K562 (cell line): ENCODE measurements around the gene LCMT2.

Source experiments
- CBX2 ChIP-seq: fragments of 200-600 bp; sonication (generic); IDR thresholded peaks from one replicate; pipeline ENCODE4 v1.6.1; 2012; ENCODE audit warnings: mild to moderate bottlenecking, low read length, inconsistent platforms; ENCODE audit not compliant: insufficient read depth, poor library complexity, severe bottlenecking
- CEBPB ChIP-seq: fragments of 450-650 bp; IDR thresholded peaks from 2 replicates; pipeline ENCODE4 v1.6.1; 2016; ENCODE audit warnings: missing genetic modification characterization, missing compliant biosample characterization
- CTCF ChIP-seq, 3 experiments: IDR thresholded peaks in 2 of 3; conservative IDR thresholded peaks in 1 of 3; 2 replicates each; pipeline ENCODE4 v1.5.1; 2011 to 2012; ENCODE audit warnings: low read length in 3 of 3, mild to moderate bottlenecking in 3 of 3, control low read depth in 2 of 3, improper control_type of control experiment in 1 of 3, inconsistent platforms in 1 of 3, low read depth in 1 of 3, mixed read lengths in 1 of 3, moderate library complexity in 1 of 3; ENCODE audit not compliant: insufficient read depth in 2 of 3
- MYC ChIP-seq, 2 experiments: fragments of 250-450 bp in 1 of 2; sonication (Bioruptor Pico) in 1 of 2; IDR thresholded peaks; 2 replicates each; pipeline versions ENCODE4 v1.5.1 to v1.6.1; 2012 to 2021; ENCODE audit warnings: low read depth in 2 of 2, borderline replicate concordance in 1 of 2, improper control_type of control experiment in 1 of 2, low read length in 1 of 2, mild to moderate bottlenecking in 1 of 2, moderate library complexity in 1 of 2
- NRF1 ChIP-seq, 2 experiments: fragments of 450-650 bp; IDR thresholded peaks in 1 of 2; conservative IDR thresholded peaks in 1 of 2; 2 replicates each; pipeline ENCODE4 v1.6.1; 2014; ENCODE audit warnings: mild to moderate bottlenecking in 2 of 2
- PHF8 ChIP-seq: fragments of 200-600 bp; sonication (generic); IDR thresholded peaks from 2 replicates; pipeline ENCODE4 v1.6.1; 2012; ENCODE audit warnings: mixed run types, mild to moderate bottlenecking, inconsistent platforms, low read length, moderate library complexity, borderline replicate concordance

GRCh38 chr15:43312378-43312777 is 18.0 kb downstream of the LCMT2 start:
- TF ChIP-seq CTCF (IDR thresholded peaks at IDR 0.05 in 2 of 3, conservative IDR thresholded peaks at IDR 0.05 in 1 of 3; ENCODE audit: insufficient read depth in 2 of 3, low read depth in 1 of 3, low read length in 3 of 3) (no peak), NRF1 (conservative IDR thresholded peaks at IDR 0.05 in 1 of 2, IDR thresholded peaks at IDR 0.05 in 1 of 2) (no peak), MYC (IDR thresholded peaks at IDR 0.05; ENCODE audit: low read depth, low read length) (no peak), MYC (CRISPR knock-in tag; IDR thresholded peaks at IDR 0.05; ENCODE audit: borderline replicate concordance, low read depth) (no peak), PHF8 (no peak), CEBPB (tag) (no peak), CBX2 (no peak)
